Measurements from ENCODE around the gene ATP11A. TPM values are rescaled to one million over a fixed set of nuclear protein-coding genes. Genes with fewer than 3 reads are reported as not detected.
A peak's percentile ranks its signal among the peaks of the same experiment; 100 is the strongest.

Gene ATP11A
- total and polyA plus RNA-seq, 2 experiments from 2014 or later: 4.9 to 5.0 TPM

GRCh38 chr13:112740502-112741131 is 50.8 kb downstream of the ATP11A start:
- peaks cover 26% of the 10 kb centered on the region for H3K4me1 ChIP-seq (ENCODE audit: insufficient read depth)
- no peak for TF ChIP-seq EZH2phosphoT487 (IDR thresholded peaks at IDR 0.05; ENCODE audit: insufficient read depth, low read depth)
- no peaks in the 10 kb centered on the region for H3K36me3 ChIP-seq (ENCODE audit: low read depth)
- peak overlapping the region; percentile 17 for H3K4me3 ChIP-seq
- H3K9me2 ChIP-seq (ENCODE audit: insufficient read depth): no peaks in the 10 kb centered on the region
- DNase-seq: peak; percentile 83
- H3K9me3 ChIP-seq (ENCODE audit: low read depth): no peaks in the 10 kb centered on the region
- H4K20me1 ChIP-seq (ENCODE audit: insufficient read depth): no peaks in the 10 kb centered on the region
- H3F3A ChIP-seq (ENCODE audit: insufficient read depth): no peaks in the 10 kb centered on the region
- H3K27me3 ChIP-seq (replicated peaks; ENCODE audit: insufficient read depth): no peaks in the 10 kb centered on the region
- H3K9ac ChIP-seq: peak overlapping the region; percentile 78
- H3K79me2 ChIP-seq (ENCODE audit: insufficient read depth): no peaks in the 10 kb centered on the region
- 32 to 38% methylated on average over 19 of the region's 19 CpGs for WGBS, 2 experiments (ENCODE audit: low coverage in 1 of 2, low lambda C conversion rate in 2 of 2, missing lambda C conversion rate in 2 of 2)
- H2AFZ ChIP-seq: peak overlapping the region; percentile 66
- H3K4me2 ChIP-seq (ENCODE audit: unreplicated experiment): peak overlapping the region; percentile 58
- peak overlapping the region; percentile 87 for H3K27ac ChIP-seq
- in situ Hi-C loops (cut with MboI): no loop called here

GRCh38 chr13:112741185-112741755 is 51.4 kb downstream of the ATP11A start:
- H3K9me3 ChIP-seq (ENCODE audit: low read depth): no peaks in the 10 kb centered on the region
- 82 to 86% methylated on average over 11 to 15 of the region's 15 CpGs for WGBS, 2 experiments (ENCODE audit: low coverage in 1 of 2, low lambda C conversion rate in 2 of 2, missing lambda C conversion rate in 2 of 2)
- H4K20me1 ChIP-seq (ENCODE audit: insufficient read depth): no peaks in the 10 kb centered on the region
- no peaks in the 10 kb centered on the region for H3K27me3 ChIP-seq (replicated peaks; ENCODE audit: insufficient read depth)
- H3K27ac ChIP-seq: peak overlapping the region; percentile 87
- no peak for DNase-seq
- H2AFZ ChIP-seq: peak overlapping the region; percentile 66
- no peaks in the 10 kb centered on the region for H3K9me2 ChIP-seq (ENCODE audit: insufficient read depth)
- no peaks in the 10 kb centered on the region for H3K36me3 ChIP-seq (ENCODE audit: low read depth)
- H3F3A ChIP-seq (ENCODE audit: insufficient read depth): no peaks in the 10 kb centered on the region
- TF ChIP-seq EZH2 (IDR thresholded peaks at IDR 0.05; ENCODE audit: insufficient read depth, poor library complexity, severe bottlenecking): no peak
- TF ChIP-seq EZH2phosphoT487 (IDR thresholded peaks at IDR 0.05; ENCODE audit: insufficient read depth, low read depth): no peak
- peaks cover 26% of the 10 kb centered on the region for H3K4me1 ChIP-seq (ENCODE audit: insufficient read depth)
- H3K79me2 ChIP-seq (ENCODE audit: insufficient read depth): no peaks in the 10 kb centered on the region
- in situ Hi-C loops (cut with MboI): no loop called here
- H3K9ac ChIP-seq: peak overlapping the region; percentile 78
- H3K4me3 ChIP-seq: peak overlapping the region; percentile 17
- peak overlapping the region; percentile 58 for H3K4me2 ChIP-seq (ENCODE audit: unreplicated experiment)

- Histone ChIP-seq H3K27ac (peak overlapping the region; percentile 87; the same call in 1 of the 2 replicates), H4K20me1 (ENCODE audit: insufficient read depth) (no peaks in the 10 kb centered on the region; the same call in 1 of the 2 replicates), H3K9me3 (ENCODE audit: low read depth) (no peaks in the 10 kb centered on the region), H3K9ac (no peak overlapping the region), H3K9me2 (ENCODE audit: insufficient read depth) (no peaks in the 10 kb centered on the region), H3K36me3 (ENCODE audit: low read depth) (no peaks in the 10 kb centered on the region), H3K4me2 (ENCODE audit: unreplicated experiment) (no peak overlapping the region), H3K27me3 (replicated peaks; ENCODE audit: insufficient read depth) (no peaks in the 10 kb centered on the region), H3K79me2 (ENCODE audit: insufficient read depth) (no peaks in the 10 kb centered on the region), H3F3A (ENCODE audit: insufficient read depth) (no peaks in the 10 kb centered on the region), H2AFZ (no peak overlapping the region), H3K4me3 (no peak overlapping the region), H3K4me1 (ENCODE audit: insufficient read depth) (peaks cover 26% of the 10 kb centered on the region)
- whole genome bisulfite sequencing, 2 experiments (ENCODE audit: low coverage in 1 of 2, low lambda C conversion rate in 2 of 2, missing lambda C conversion rate in 2 of 2): 89 to 92% methylated on average over 14 to 18 of the region's 18 CpGs
- no peak for DNase-seq
- in situ Hi-C loops (cut with MboI): no loop called here
- TF ChIP-seq EZH2phosphoT487 (IDR thresholded peaks at IDR 0.05; ENCODE audit: insufficient read depth, low read depth) (no peak), EZH2 (IDR thresholded peaks at IDR 0.05; ENCODE audit: insufficient read depth, poor library complexity, severe bottlenecking) (no peak)
Measured at GRCh38 chr13:112741835-112742570, 52.2 kb downstream of the ATP11A start.

- no peaks in the 10 kb centered on the region for H3K79me2 ChIP-seq (ENCODE audit: insufficient read depth)
- H3K9ac ChIP-seq: no peak overlapping the region
- H4K20me1 ChIP-seq (ENCODE audit: insufficient read depth): no peaks in the 10 kb centered on the region; the same call in 1 of the 2 replicates
- no peak for TF ChIP-seq EZH2phosphoT487 (IDR thresholded peaks at IDR 0.05; ENCODE audit: insufficient read depth, low read depth)
- no peak for TF ChIP-seq EZH2 (IDR thresholded peaks at IDR 0.05; ENCODE audit: insufficient read depth, poor library complexity, severe bottlenecking)
- H3K9me2 ChIP-seq (ENCODE audit: insufficient read depth): no peaks in the 10 kb centered on the region
- 94 to 96% methylated on average over 14 of the region's 14 CpGs for WGBS, 2 experiments (ENCODE audit: low coverage in 1 of 2, low lambda C conversion rate in 2 of 2, missing lambda C conversion rate in 2 of 2)
- no peaks in the 10 kb centered on the region for H3K9me3 ChIP-seq (ENCODE audit: low read depth)
- no peak overlapping the region for H3K27ac ChIP-seq
- H3K4me1 ChIP-seq (ENCODE audit: insufficient read depth): peaks cover 26% of the 10 kb centered on the region
- no peak overlapping the region for H3K4me2 ChIP-seq (ENCODE audit: unreplicated experiment)
- no peak for DNase-seq
- in situ Hi-C loops (cut with MboI): no loop called here
- H3K4me3 ChIP-seq: no peak overlapping the region
- no peak overlapping the region for H2AFZ ChIP-seq
- no peaks in the 10 kb centered on the region for H3F3A ChIP-seq (ENCODE audit: insufficient read depth)
- H3K36me3 ChIP-seq (ENCODE audit: low read depth): no peaks in the 10 kb centered on the region
- no peaks in the 10 kb centered on the region for H3K27me3 ChIP-seq (replicated peaks; ENCODE audit: insufficient read depth)
Measured at GRCh38 chr13:112742583-112742982, 52.7 kb downstream of the ATP11A start.
